Epithelial cell of esophagus (primary cell): ENCODE measurements around the gene LCN10.

Source experiments
- DNase-seq: peaks from one replicate; pipeline ENCODE4 v3.0.0; 2010; ENCODE audit warnings: low read depth
- H3K4me3 ChIP-seq: 2 replicates; pipeline ENCODE4 v1.5.1; 2011; ENCODE audit warnings: mild to moderate bottlenecking, low read length, control low read depth
- CTCF ChIP-seq: IDR thresholded peaks from 2 replicates; pipeline ENCODE4 v1.5.1; 2011; ENCODE audit warnings: low read depth, mild to moderate bottlenecking, low read length, control low read depth, inconsistent platforms; ENCODE audit not compliant: insufficient read depth; ENCODE audit errors: missing control alignments

The LCN10 gene

GRCh38 chr9:136722093-136722968, 20.4 kb downstream of the LCN10 start:
- TF ChIP-seq CTCF = no peak
- DNase-seq = no peak
- no peak overlapping the region for H3K4me3 ChIP-seq

GRCh38 chr9:136721339-136722092, 21.2 kb downstream of the LCN10 start:
- TF ChIP-seq CTCF = no peak
- DNase-seq = peak; percentile 95
- H3K4me3 ChIP-seq = no peak overlapping the region

GRCh38 chr9:136720898-136721338, 21.8 kb downstream of the LCN10 start:
- no peak overlapping the region for H3K4me3 ChIP-seq
- TF ChIP-seq CTCF = no peak
- no peak for DNase-seq

GRCh38 chr9:136720251-136720897, 22.4 kb downstream of the LCN10 start:
- H3K4me3 ChIP-seq = no peak overlapping the region
- no peak for TF ChIP-seq CTCF
- no peak for DNase-seq

- H3K4me3 ChIP-seq = no peak overlapping the region
- DNase-seq = no peak
- TF ChIP-seq CTCF = no peak
Measured at GRCh38 chr9:136719195-136719880, 23.4 kb downstream of the LCN10 start.

- DNase-seq = no peak
- no peak overlapping the region for H3K4me3 ChIP-seq
- no peak for TF ChIP-seq CTCF
Measured at GRCh38 chr9:136718345-136719194, 24.2 kb downstream of the LCN10 start.
